Measurements from ENCODE around the gene LSM4. TPM values are rescaled to one million over a fixed set of nuclear protein-coding genes. Genes with fewer than 3 reads are reported as not detected.

Gene LSM4
- total and polyA plus RNA-seq, 2 of the 13 experiments (the other 11 are each of a cell fraction or from before 2014, with no cell fraction given): 65.8 to 166 TPM

GRCh38 chr19:18281082-18282020, 41.5 kb downstream of the LSM4 start, which contains the start of gene JUND (continued):
- peak; percentile 41; the same call in 1 of the 2 replicates for TF ChIP-seq ZNF687 (CRISPR knock-in tag; IDR thresholded peaks at IDR 0.05)
- TF ChIP-seq ZBTB20 (CRISPR knock-in tag; IDR thresholded peaks at IDR 0.05; ENCODE audit: borderline replicate concordance, low read depth): no peak
- TF ChIP-seq ZNF317 (CRISPR knock-in tag; IDR thresholded peaks at IDR 0.05): no peak
- no peak for TF ChIP-seq LBX2 (CRISPR knock-in tag; IDR thresholded peaks at IDR 0.05; ENCODE audit: borderline replicate concordance)
- peak; percentile 95 for TF ChIP-seq DRAP1 (CRISPR knock-in tag; IDR thresholded peaks at IDR 0.05)
- peak; percentile 30; the same call in 1 of the 2 replicates for TF ChIP-seq ZNF232 (CRISPR knock-in tag; IDR thresholded peaks at IDR 0.05; ENCODE audit: borderline replicate concordance)
- peak; percentile 48; the same call in 1 of the 2 replicates for TF ChIP-seq ZFX (CRISPR knock-in tag; IDR thresholded peaks at IDR 0.05; ENCODE audit: low read depth)
- TF ChIP-seq ZKSCAN5 (CRISPR knock-in tag; IDR thresholded peaks at IDR 0.05): no peak
- peak; percentile 75; the same call in 1 of the 2 replicates for TF ChIP-seq ARID4A (CRISPR knock-in tag; IDR thresholded peaks at IDR 0.05; ENCODE audit: borderline replicate concordance)
- TF ChIP-seq ZNF574 (CRISPR knock-in tag; IDR thresholded peaks at IDR 0.05): peak; percentile 82; the same call in 1 of the 2 replicates
- TF ChIP-seq ZNF550 (CRISPR knock-in tag; IDR thresholded peaks at IDR 0.05; ENCODE audit: borderline replicate concordance): no peak
- no peak for TF ChIP-seq AHR (CRISPR knock-in tag; IDR thresholded peaks at IDR 0.05)
- TF ChIP-seq ZFY (CRISPR knock-in tag; IDR thresholded peaks at IDR 0.05): peak; percentile 75
